Transverse colon (tissue), 4 donors: ENCODE results near the gene USP14.

Experiments
- CTCF ChIP-seq, 5 experiments: fragments of 200-600 bp in 3 of 5; fragments of 450-650 bp in 2 of 5; sonication (generic) in 3 of 5; IDR thresholded peaks; 1 replicate in 2 of 5; 2 replicates in 3 of 5; pipeline ENCODE4 v1.5.1; 2016 to 2017; ENCODE audit warnings: antibody characterized with exemption in 5 of 5, inconsistent platforms in 3 of 5, mild to moderate bottlenecking in 2 of 5, moderate library complexity in 1 of 5
- EP300 ChIP-seq: sonication (generic); formaldehyde crosslinking; IDR thresholded peaks from one replicate; pipeline ENCODE4 v1.6.1; 2017; ENCODE audit warnings: antibody characterized with exemption, low read depth
- POLR2A ChIP-seq: fragments of 450-650 bp; IDR thresholded peaks from one replicate; pipeline ENCODE4 v1.6.1; 2016; ENCODE audit warnings: antibody characterized with exemption, mild to moderate bottlenecking, moderate library complexity
- POLR2AphosphoS5 ChIP-seq, 3 donors: sonication (generic); formaldehyde crosslinking; IDR thresholded peaks; one replicate each; pipeline ENCODE4 v1.6.1; 2016; ENCODE audit warnings: antibody characterized with exemption in 3 of 3

GRCh38 chr18:140670-141266, 17.6 kb upstream of the USP14 start:
- no peak for TF ChIP-seq CTCF (IDR thresholded peaks at IDR 0.05)
- TF ChIP-seq POLR2AphosphoS5 (IDR thresholded peaks at IDR 0.05), result no peak
- no peak for TF ChIP-seq POLR2A
- no peak for TF ChIP-seq EP300
